WERI-Rb-1 (cell line): ENCODE results near the gene MITF.

Experiments used
- DNase-seq: peaks from one replicate; pipeline ENCODE4 v3.0.0-alpha.2; 2020
- H3K27ac ChIP-seq: fragments of 250-450 bp; sonication (Bioruptor Pico); 2 replicates; pipeline ENCODE4 v1.5.1; 2020; ENCODE audit warnings: mild to moderate bottlenecking, moderate library complexity
- H3K27me3 ChIP-seq: fragments of 250-450 bp; sonication (Bioruptor Pico); 2 replicates; pipeline ENCODE4 v1.5.1; 2021; ENCODE audit warnings: mild to moderate bottlenecking, low read depth, moderate library complexity; ENCODE audit not compliant: insufficient read depth, severe bottlenecking
- H3K36me3 ChIP-seq: fragments of 250-450 bp; sonication (Bioruptor Pico); 2 replicates; pipeline ENCODE4 v1.5.1; 2020; ENCODE audit warnings: mild to moderate bottlenecking, moderate library complexity
- H3K4me3 ChIP-seq: 2 replicates; pipeline ENCODE4 v1.5.1; 2011; ENCODE audit warnings: low read depth, mild to moderate bottlenecking, control low read depth, low read length
- H3K9me3 ChIP-seq: fragments of 250-450 bp; sonication (Bioruptor Pico); 2 replicates; pipeline ENCODE4 v1.5.1; 2021; ENCODE audit warnings: mild to moderate bottlenecking, moderate library complexity; ENCODE audit not compliant: severe bottlenecking
- CTCF ChIP-seq: IDR thresholded peaks from 2 replicates; pipeline ENCODE4 v1.5.1; 2011; ENCODE audit warnings: low read depth, mild to moderate bottlenecking, control low read depth, inconsistent platforms, low read length

MITF gene

GRCh38 chr3:69888943-69889315 lies 149.7 kb downstream of the MITF start:
- H3K36me3 ChIP-seq, result no peaks in the 10 kb centered on the region
- H3K27me3 ChIP-seq, result no peaks in the 10 kb centered on the region
- H3K9me3 ChIP-seq, result no peaks in the 10 kb centered on the region
- TF ChIP-seq CTCF, result no peak
- no peak overlapping the region for H3K27ac ChIP-seq
- H3K4me3 ChIP-seq, result no peak overlapping the region
- no peak for DNase-seq

- Histone ChIP-seq H3K27me3 (no peaks in the 10 kb centered on the region), H3K9me3 (no peaks in the 10 kb centered on the region), H3K27ac (no peak overlapping the region), H3K36me3 (no peaks in the 10 kb centered on the region), H3K4me3 (no peak overlapping the region)
- no peak for DNase-seq
- no peak for TF ChIP-seq CTCF
These were observed 150.8 kb downstream of the MITF start for GRCh38 chr3:69890084-69890483.

GRCh38 chr3:69890691-69891090 lies 151.4 kb downstream of the MITF start:
- no peaks in the 10 kb centered on the region for H3K9me3 ChIP-seq

GRCh38 chr3:69892706-69893105 lies 153.4 kb downstream of the MITF start:
- TF ChIP-seq CTCF, result no peak
- no peak overlapping the region for H3K27ac ChIP-seq
- no peaks in the 10 kb centered on the region for H3K36me3 ChIP-seq
- no peaks in the 10 kb centered on the region for H3K9me3 ChIP-seq
- H3K4me3 ChIP-seq, result no peak overlapping the region
- DNase-seq, result no peak
- no peaks in the 10 kb centered on the region for H3K27me3 ChIP-seq

More at GRCh38 chr3:69890691-69891090, 151.4 kb downstream of the MITF start:
- Histone ChIP-seq H3K27me3 (no peaks in the 10 kb centered on the region), H3K4me3 (no peak overlapping the region), H3K27ac (no peak overlapping the region), H3K36me3 (no peaks in the 10 kb centered on the region)
- DNase-seq, result no peak
- no peak for TF ChIP-seq CTCF

GRCh38 chr3:69893274-69893673 lies 154.0 kb downstream of the MITF start:
- Histone ChIP-seq H3K36me3 (no peaks in the 10 kb centered on the region), H3K4me3 (no peak overlapping the region), H3K27me3 (no peaks in the 10 kb centered on the region), H3K9me3 (no peaks in the 10 kb centered on the region), H3K27ac (no peak overlapping the region)
- no peak for TF ChIP-seq CTCF
- DNase-seq, result no peak

GRCh38 chr3:69896095-69896494 lies 156.8 kb downstream of the MITF start:
- no peak for TF ChIP-seq CTCF
- Histone ChIP-seq H3K27ac (no peak overlapping the region), H3K36me3 (no peaks in the 10 kb centered on the region), H3K4me3 (no peak overlapping the region), H3K27me3 (no peaks in the 10 kb centered on the region), H3K9me3 (no peaks in the 10 kb centered on the region)
- no peak for DNase-seq
